Stomach (tissue), 9 donors: ENCODE results near the gene EIF4B. TPM values are rescaled to one million over a fixed set of nuclear protein-coding genes. Genes with fewer than 3 reads are reported as not detected.

Experiments used
- DNase-seq, 2 donors: peaks; one replicate each; pipeline versions ENCODE4 v3.0.0 to v3.0.0-alpha.2; 2013 to 2019
- H3K27ac ChIP-seq, 5 donors: fragments of 200-600 bp in 4 of 5; sonication (generic) in 4 of 5; one replicate each; pipeline ENCODE4 v1.5.1; 2013 to 2019; ENCODE audit warnings: mild to moderate bottlenecking in 1 of 5, moderate library complexity in 1 of 5
- H3K27me3 ChIP-seq, 3 donors: fragments of 200-600 bp; sonication (generic); one replicate each; pipeline ENCODE4 v1.5.1; 2017 to 2019; ENCODE audit warnings: mixed run types in 1 of 3
- H3K36me3 ChIP-seq, 4 donors: fragments of 200-600 bp; sonication (generic); 1 replicate in 3 of 4; 2 replicates in 1 of 4; pipeline ENCODE4 v1.5.1; 2016 to 2019
- H3K4me1 ChIP-seq, 4 donors: fragments of 200-600 bp; sonication (generic); one replicate each; pipeline ENCODE4 v1.5.1; 2016 to 2019
- H3K4me3 ChIP-seq, 4 donors: fragments of 200-600 bp; sonication (generic) in 3 of 4; one replicate each; pipeline ENCODE4 v1.5.1; 2016 to 2019; ENCODE audit warnings: mild to moderate bottlenecking in 1 of 4
- H3K9me3 ChIP-seq, 4 donors: fragments of 200-600 bp; sonication (generic); one replicate each; pipeline ENCODE4 v1.5.1; 2016 to 2019
- CTCF ChIP-seq, 7 experiments: fragments of 450-650 bp in 4 of 7; fragments of 200-600 bp in 3 of 7; sonication (generic) in 3 of 7; IDR thresholded peaks; one replicate each; pipeline ENCODE4 v1.5.1; 2016 to 2019; ENCODE audit warnings: antibody characterized with exemption in 7 of 7, control low read depth in 2 of 7, mild to moderate bottlenecking in 1 of 7
- EP300 ChIP-seq: sonication (generic); formaldehyde crosslinking; IDR thresholded peaks from one replicate; pipeline ENCODE4 v1.6.1; 2017; ENCODE audit warnings: antibody characterized with exemption
- POLR2A ChIP-seq, 4 donors: fragments of 450-650 bp; IDR thresholded peaks; one replicate each; pipeline ENCODE4 v1.6.1; 2016; ENCODE audit warnings: antibody characterized with exemption in 4 of 4, control low read depth in 2 of 4, mild to moderate bottlenecking in 1 of 4, moderate library complexity in 1 of 4
- POLR2AphosphoS5 ChIP-seq, 3 donors: sonication (generic); formaldehyde crosslinking; IDR thresholded peaks; one replicate each; pipeline ENCODE4 v1.6.1; 2016; ENCODE audit warnings: antibody characterized with exemption in 3 of 3
- WGBS, 5 donors: extraction: QIAGEN DNeasy Blood & Tissue Kit in 3 of 5; methylation state at CpG; one replicate each; pipeline versions ENCODE4 v1.1.5 to v1.1.7; 2013 to 2018; 5-methylcytosine and 5-hydroxymethylcytosine counted together
- intact Hi-C: fragments of 100-400 bp; cut with DNase I; formaldehyde crosslinking; loops from one replicate; pipeline ENCODE4 v1.15.1; 2023; ENCODE audit warnings: low total_unique reads
- polyA plus RNA-seq, 3 donors: library from polyadenylated mRNA; stranded (reverse); fragments of 200-250 nt; gene quantifications; one replicate each; pipeline ENCODE4 v1.2.3, GENCODE V29; 2013
- total RNA-seq, 5 donors: library from RNA; depleted of rRNA; stranded (reverse); fragments of >200 nt; gene quantifications; one replicate each; pipeline versions ENCODE4 v1.1.0 to v1.2.3, GENCODE V29; 2014 to 2016
- donor health status: healthy with polysubstance abuse.
- donor health status: Bipolar disorder and iron deficiency.
- donor health status: healthy.

Gene EIF4B
- total and polyA plus RNA-seq, 8 donors: 101 to 833 (median 326) TPM

- peaks cover 42 to 86% (median 64%) of the 10 kb centered on the region in 4 donors for H3K4me1 ChIP-seq
- TF ChIP-seq EP300 (no peak), POLR2A (IDR thresholded peaks at IDR 0.05) (no peak), CTCF (IDR thresholded peaks at IDR 0.05) (no peak), POLR2AphosphoS5 (IDR thresholded peaks at IDR 0.05) (no peak)
- DNase-seq: no peak
- H3K9me3 ChIP-seq: no peaks in the 10 kb centered on the region
- peak overlapping the region in 4 of 5 donors; percentile 29 to 81 (median 72) for H3K27ac ChIP-seq
- peaks cover 49 to 100% (median 94%) of the 10 kb centered on the region in 4 donors for H3K36me3 ChIP-seq
- no peak overlapping the region for H3K4me3 ChIP-seq
- 74 to 83% (median 79%) methylated on average over 11 of the region's 11 CpGs for WGBS, 5 donors
- H3K27me3 ChIP-seq: no peaks in the 10 kb centered on the region
- intact Hi-C loops: loop anchor here (5.0 kb wide), 2 partner anchors 37 to 132 kb away; partner anchors contain the start of gene SOAT2
Measured at GRCh38 chr12:53064613-53065436, 58.6 kb downstream of the EIF4B start.

DNA sequence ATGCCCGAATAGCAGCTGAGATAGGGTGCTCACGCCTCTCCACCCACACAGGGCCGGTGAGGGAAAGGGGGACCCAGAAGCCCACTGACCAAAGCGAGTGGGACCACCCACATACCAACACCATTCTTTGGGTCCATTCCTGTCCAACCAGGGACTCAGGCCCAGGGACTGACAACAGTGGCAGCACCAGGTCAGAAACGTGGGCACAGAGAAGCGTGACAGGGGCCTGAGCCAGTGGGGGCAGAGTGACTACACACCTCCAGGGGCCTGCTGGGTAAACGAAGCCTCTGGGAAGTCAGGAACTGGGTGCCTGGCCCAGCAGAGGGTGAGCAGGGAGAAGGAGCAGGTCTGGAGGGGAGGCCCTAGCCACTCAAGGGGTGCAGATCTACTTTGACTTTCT lies 59.2 kb downstream of the EIF4B start:
- 68 to 84% (median 79%) methylated on average over 5 to 7 of the region's 7 CpGs for WGBS, 5 donors
- Histone ChIP-seq H3K9me3 (no peaks in the 10 kb centered on the region), H3K36me3 (peaks cover 47 to 100% (median 94%) of the 10 kb centered on the region in 4 donors), H3K27me3 (no peaks in the 10 kb centered on the region), H3K27ac (peak overlapping the region in 4 of 5 donors; percentile 29 to 81 (median 72)), H3K4me3 (no peak overlapping the region), H3K4me1 (peaks cover 36 to 86% (median 61%) of the 10 kb centered on the region in 4 donors)
- peak in 1 of 2 donors; percentile 19 for DNase-seq
- intact Hi-C loops: loop anchor here (5.0 kb wide), 2 partner anchors 37 to 132 kb away; partner anchors contain the start of gene SOAT2
- TF ChIP-seq EP300 (no peak), CTCF (IDR thresholded peaks at IDR 0.05) (no peak), POLR2AphosphoS5 (IDR thresholded peaks at IDR 0.05) (no peak), POLR2A (IDR thresholded peaks at IDR 0.05) (no peak)

- H3K9me3 ChIP-seq: no peaks in the 10 kb centered on the region
- H3K36me3 ChIP-seq: peaks cover 44 to 100% (median 95%) of the 10 kb centered on the region in 4 donors
- H3K27ac ChIP-seq: peak overlapping the region; percentile 1 to 81 (median 69)
- H3K27me3 ChIP-seq: no peaks in the 10 kb centered on the region
- peaks cover 34 to 86% (median 60%) of the 10 kb centered on the region in 4 donors for H3K4me1 ChIP-seq
- DNase-seq: peak; percentile 84 to 93
- intact Hi-C loops: loop anchor here (5.0 kb wide), 2 partner anchors 36 to 131 kb away; partner anchors contain the start of gene SOAT2
- 38 to 45% (median 42%) methylated on average over 24 of the region's 24 CpGs for WGBS, 5 donors
- no peak for TF ChIP-seq EP300
- TF ChIP-seq CTCF (IDR thresholded peaks at IDR 0.05): peak in 6 of 7 experiments; percentile 7 to 92 (median 86)
- peak in 2 of 3 donors; percentile 45 to 80 for TF ChIP-seq POLR2AphosphoS5 (IDR thresholded peaks at IDR 0.05)
- TF ChIP-seq POLR2A (IDR thresholded peaks at IDR 0.05): no peak
- H3K4me3 ChIP-seq: no peak overlapping the region
Measured at GRCh38 chr12:53065975-53066931, 60.0 kb downstream of the EIF4B start.
